ENCODE data around the gene B3GALT6.

GRCh38 chr1:1213345-1214265, 18.4 kb upstream of the B3GALT6 start, which contains the start of gene TNFRSF4:
- TF ChIP-seq POLR2A (IDR thresholded peaks at IDR 0.05) (no peak), CTCF (IDR thresholded peaks at IDR 0.05) (no peak)

All from stomach (tissue), 4 donors.